Ureter (tissue), 1 donor: ENCODE measurements around the gene ARMC3. TPM values are rescaled to one million over a fixed set of nuclear protein-coding genes. Genes with fewer than 3 reads are reported as not detected.
"Not testable (repeated sequence)": the region's sequence is repeated elsewhere in the genome, so short reads cannot be mapped to it uniquely, and the experiment has no call there.

Source experiments
- DNase-seq: peaks from one replicate; pipeline ENCODE4 v3.0.0-alpha.2; 2020; ENCODE audit warnings: low spot score
- total RNA-seq: library from RNA; stranded (reverse); gene quantifications from one replicate; pipeline ENCODE4 v1.2.4, GENCODE V29; 2023
- donor health status: DM: yes; HTN: yes; CAD: no.

Gene ARMC3
- total RNA-seq: not detected

GRCh38 chr10:22927661-22928403, at the start of gene ARMC3:
ARMC3 (plus strand) TSS chr10:22928053; CDS start chr10:22931997, 3,944 bp downstream.
- DNase-seq: no peak

- DNase-seq: no peak
Measured at GRCh38 chr10:22891797-22892196, 36.1 kb upstream of the ARMC3 start.

- no peak for DNase-seq
Measured at GRCh38 chr10:22893781-22894180, 34.1 kb upstream of the ARMC3 start.

GRCh38 chr10:22894714-22895113, 33.1 kb upstream of the ARMC3 start:
- no peak for DNase-seq

GRCh38 chr10:22895252-22895651, 32.6 kb upstream of the ARMC3 start:
- no peak for DNase-seq

GRCh38 chr10:22897371-22897770, 30.5 kb upstream of the ARMC3 start:
- DNase-seq: no peak

- no peak for DNase-seq
Measured at GRCh38 chr10:22899307-22899706, 28.5 kb upstream of the ARMC3 start.

GRCh38 chr10:22899775-22900174, 28.1 kb upstream of the ARMC3 start:
- DNase-seq: no peak

- DNase-seq: no peak
Measured at GRCh38 chr10:22900841-22901601, 26.8 kb upstream of the ARMC3 start.

GRCh38 chr10:22902147-22902546, 25.7 kb upstream of the ARMC3 start:
- not testable (repeated sequence) for DNase-seq

- DNase-seq: no peak
Measured at GRCh38 chr10:22903694-22904093, 24.2 kb upstream of the ARMC3 start.

GRCh38 chr10:22906767-22907166, 21.1 kb upstream of the ARMC3 start:
- DNase-seq: no peak

- DNase-seq: no peak
Measured at GRCh38 chr10:22908837-22909236, 19.0 kb upstream of the ARMC3 start.

- not testable (repeated sequence) for DNase-seq
Measured at GRCh38 chr10:22909673-22910072, 18.2 kb upstream of the ARMC3 start.

GRCh38 chr10:22911067-22911466, 16.8 kb upstream of the ARMC3 start:
- DNase-seq: no peak

- no peak for DNase-seq
Measured at GRCh38 chr10:22911889-22912762, 15.7 kb upstream of the ARMC3 start.

GRCh38 chr10:22912763-22913384, 15.0 kb upstream of the ARMC3 start:
- DNase-seq: no peak

- no peak for DNase-seq
Measured at GRCh38 chr10:22913474-22914092, 14.3 kb upstream of the ARMC3 start.

GRCh38 chr10:22915314-22915713, 12.5 kb upstream of the ARMC3 start:
- DNase-seq: no peak

- DNase-seq: no peak
Measured at GRCh38 chr10:22925088-22925487, 2.8 kb upstream of the ARMC3 start.

GRCh38 chr10:22927166-22927565, 687 bp upstream of the ARMC3 start:
- DNase-seq: no peak
